ENCODE data around the gene PHF24.

PHF24 gene

DNA sequence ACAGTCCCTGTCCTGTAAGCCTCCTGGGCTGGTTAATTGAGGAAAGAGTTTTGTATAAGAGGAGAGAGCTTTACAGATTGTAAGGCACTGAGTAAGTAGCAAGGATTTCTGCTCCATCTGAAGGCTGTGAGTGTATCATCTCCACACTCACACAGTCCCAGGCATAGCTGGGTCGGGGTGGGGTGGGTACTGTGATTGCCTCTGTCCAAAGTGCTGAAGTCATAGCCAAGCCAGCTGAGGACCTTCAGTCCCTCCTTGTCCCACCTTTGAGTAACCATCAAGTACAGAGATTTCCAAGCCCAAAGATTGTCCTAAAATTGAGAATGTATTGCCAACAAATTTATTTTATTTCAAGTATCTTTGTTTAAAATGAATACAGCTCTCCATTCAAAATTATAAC is 26.0 kb downstream of the PHF24 start:
- DNase-seq: no peak

DNA sequence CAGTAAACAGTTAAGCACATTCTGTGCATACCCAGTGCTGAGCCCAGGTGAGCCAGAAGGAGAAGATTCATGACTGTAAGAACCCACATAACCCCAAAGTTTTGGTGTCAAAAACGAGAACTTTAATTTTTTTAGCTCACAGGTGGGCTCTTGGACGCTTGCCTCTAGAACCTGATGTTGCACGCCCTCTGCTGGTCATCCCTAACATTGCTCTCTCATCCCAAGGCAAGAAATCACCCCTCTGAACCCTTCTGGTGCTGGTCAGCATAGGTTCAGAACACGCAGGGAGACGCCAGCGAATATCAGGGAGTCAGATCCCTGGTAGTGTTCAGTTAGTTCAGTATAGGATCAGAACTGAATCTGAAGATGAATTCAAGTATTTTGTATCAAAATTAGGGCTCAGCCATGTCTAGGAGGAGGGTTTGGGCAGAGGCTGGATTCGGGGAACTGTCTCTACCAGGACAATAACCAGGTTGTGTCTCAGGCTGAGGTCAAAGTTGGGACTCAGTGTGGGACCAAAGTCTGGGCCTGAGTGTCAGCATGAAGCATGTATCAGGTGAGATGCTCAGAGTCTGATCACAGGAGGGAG is 27.3 kb downstream of the PHF24 start:
- peak; percentile 52 for DNase-seq

DNA sequence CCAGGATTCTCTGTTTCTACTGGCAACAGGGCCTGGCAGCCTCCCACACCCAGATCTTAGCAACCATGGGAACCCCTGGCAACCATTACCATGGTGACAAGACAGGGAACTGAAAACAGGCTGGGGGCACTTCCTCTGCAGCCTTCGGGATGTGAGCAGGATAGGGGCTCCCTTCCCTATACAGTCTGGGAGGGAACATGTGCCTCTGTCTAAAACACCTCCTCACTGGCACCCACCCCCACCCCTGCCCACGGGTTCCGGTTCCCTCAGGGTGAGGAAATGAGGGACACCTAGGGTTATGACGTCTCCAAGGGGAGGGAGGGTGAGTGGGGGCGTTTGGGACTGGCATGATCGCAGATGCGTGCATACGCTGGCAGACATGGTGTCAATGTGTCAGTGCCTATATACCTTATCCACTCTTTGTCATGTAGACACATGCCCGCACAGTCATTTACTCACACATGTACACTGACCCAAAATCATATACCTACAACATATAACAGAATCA is 28.5 kb downstream of the PHF24 start:
- DNase-seq: peak; percentile 55

DNA sequence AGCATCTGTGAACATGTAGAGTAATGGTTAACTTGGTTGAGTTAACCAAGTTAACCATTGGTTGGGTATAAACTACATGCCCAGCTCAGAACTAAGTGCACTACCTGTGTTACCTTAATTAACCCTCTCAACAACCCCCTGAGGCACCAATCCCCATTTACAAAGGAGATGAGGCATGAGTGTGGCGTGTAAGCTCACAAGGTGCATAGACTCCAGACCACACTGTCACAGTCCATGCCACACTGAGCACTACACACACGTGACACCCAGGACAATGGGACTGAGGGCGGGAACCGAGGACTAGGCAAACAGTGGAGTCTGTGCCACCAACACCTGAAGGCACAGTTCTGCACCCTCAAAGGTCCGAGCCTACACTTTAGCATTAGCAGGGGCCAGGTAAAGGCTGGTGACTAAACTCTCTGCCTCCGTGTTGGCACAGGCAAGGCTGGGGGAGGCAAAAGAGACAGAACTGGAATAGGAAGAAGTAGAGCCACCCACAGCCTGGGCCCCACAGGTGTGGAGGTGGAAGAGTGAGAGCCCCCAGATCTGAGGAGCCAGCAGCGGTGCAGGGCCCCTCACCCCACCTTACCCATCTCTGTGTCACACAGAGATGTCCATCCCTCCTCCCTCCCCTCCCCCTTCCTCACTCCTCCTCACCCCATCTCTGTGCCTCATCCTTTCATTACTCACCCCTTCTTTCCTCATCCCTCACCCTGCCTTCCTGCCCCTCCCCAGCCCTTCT is 29.2 kb downstream of the PHF24 start:
- no peak for DNase-seq

DNA sequence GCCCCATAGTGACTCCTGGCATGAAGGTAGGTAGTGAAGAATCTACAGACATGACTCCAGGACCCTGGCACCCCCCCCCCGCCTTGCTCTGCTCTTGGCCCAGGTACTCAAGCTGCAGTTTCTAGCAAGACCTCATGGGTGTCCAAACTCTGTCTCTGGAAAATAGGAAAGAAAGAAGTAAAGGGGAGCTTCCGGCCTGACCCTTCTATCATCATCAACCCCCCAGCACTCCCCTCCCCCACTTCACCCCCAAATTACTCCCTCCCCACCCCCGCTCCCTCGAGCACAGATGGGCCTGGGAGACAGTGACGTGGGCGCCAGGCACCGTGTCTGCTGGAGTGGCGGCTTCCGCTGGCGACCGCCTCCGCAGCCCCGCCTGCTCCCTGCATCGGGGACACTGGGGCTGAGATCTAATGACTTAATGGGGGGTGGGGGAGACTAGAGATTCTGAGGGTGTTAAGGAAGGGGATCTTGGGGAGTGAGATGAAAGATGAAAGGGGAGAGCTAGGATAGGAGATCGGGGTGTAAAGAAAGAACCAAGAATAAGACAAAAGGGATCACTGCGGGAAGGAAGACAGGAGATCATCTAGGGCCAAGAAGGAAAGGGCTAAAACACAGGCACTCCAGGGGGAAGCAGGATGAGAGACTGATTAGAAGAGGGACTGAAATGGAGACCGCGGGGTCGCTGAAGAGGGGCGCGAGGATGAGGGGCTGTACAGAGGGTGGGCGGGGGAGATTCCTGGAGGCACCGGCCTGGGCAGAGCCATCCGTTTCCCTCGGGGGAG is 30.3 kb downstream of the PHF24 start:
- DNase-seq: peak; percentile 35

DNA sequence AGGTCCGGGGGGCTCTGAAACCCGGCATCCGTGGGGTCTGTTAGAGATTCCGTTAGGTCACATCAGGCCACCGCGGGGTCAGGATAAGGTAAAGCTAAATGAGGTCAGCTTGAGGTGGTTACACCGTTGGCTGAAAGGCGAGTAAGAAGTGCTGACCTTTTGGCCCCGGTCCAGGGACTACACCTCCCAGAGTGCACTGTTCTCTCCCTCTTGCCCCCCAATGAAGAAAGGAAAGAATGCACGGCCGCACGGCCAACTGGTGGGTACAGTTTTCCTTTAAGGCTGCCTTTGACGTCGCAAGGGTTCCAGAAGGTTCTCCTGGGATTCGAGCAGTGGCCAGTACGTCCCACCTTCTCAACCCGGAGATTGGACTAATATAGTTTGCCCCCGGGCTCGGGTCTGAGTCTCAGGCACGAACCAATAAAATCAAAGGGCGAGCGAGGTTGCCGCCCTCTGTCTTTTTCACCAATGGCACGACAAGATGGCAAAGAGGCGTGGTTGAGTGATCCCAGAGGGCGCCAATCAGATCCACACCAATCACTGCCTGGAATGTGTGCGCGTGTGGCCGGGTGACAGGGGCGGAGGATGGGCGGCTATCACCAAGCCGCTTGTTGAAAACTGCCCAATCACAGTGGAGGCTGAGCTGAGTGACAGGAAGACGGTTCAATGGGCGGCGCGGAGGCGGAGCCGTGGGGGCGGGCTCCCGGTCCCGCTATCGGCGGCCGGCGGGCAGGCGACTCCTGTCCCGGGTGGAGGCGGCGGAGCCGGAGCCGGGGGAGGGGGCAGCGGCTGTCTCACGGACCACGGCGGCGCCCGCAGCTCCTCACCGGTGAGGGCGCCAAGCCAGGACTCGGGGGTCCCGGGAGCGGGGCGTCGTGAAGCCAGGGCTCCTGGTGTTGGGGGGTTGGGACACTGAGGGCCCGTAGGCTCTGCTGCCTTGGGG is 31.2 kb downstream of the PHF24 start, which contains the start of gene DNAJB5:
DNAJB5 (plus strand) TSS at position 743 of the 943 bp plus-strand sequence. CDS start 886 bp downstream, outside the sequence.
- DNase-seq: peak; percentile 94

DNA sequence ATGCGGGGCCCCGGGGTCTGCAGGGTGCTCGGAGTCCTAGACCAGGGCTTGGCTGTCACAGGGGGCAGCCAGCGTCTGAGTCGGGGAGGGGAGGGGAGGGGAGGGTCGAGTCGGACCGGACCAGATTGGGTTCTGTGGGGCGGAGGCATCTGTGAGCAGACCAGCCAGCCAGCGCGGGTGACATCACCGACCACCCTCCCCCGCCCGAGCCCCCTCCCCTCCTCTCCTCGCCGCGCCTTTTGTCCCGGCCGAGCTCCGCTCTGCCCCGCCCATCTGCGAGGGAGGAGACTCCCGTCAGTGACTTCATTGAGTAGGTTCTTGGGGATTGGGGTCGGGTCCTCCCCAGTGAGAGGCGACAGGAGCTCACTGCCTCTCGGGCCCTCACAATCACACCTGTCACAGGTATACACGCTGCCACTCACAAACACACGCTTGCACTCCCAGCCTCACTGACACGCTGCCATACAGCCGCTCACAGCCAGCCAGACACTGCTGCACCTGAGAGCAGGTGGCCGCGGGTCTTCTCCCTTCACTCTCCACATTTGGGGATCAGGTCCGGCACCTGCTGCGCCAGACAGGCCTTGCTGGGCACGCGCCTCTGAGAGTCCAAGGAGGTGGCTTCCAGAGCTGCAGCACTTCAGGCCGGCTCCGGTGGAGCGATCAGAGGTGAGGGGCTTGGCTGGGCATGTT is 32.0 kb downstream of the PHF24 start:
- DNase-seq: peak; percentile 41

DNA sequence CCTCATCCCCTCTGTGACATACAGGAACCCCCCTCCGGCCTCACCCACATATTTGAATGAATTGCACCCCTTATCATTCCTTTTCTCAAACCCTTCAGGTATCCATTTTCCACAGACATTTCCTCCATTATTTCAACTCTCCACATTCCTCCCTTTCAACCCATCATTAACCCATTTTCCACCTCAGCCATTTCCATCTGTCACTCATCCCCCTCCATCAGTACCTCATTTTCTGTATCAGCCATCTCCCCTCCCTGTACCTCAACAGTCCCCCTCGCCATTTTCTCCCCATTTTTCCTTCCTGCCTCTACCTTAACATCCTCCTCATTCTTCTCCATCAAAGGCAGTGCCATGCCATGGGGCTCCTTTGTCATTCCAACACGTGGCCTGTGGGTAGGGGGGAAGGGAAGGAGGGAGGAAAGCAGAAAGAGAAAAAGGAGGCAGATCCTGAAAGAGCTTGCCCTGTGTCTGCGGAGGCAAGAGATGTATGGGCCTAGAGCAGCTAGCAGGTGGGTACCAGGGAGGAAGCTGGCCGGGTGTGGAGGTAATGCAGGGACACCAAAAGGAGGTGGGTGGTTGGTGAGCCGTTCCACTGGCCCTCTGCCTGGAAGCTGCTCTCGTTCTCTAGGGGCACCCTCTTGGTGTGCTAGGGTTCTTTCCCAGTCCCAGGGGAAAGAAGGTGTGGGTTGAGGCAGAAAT is 33.0 kb downstream of the PHF24 start:
- DNase-seq: no peak

DNA sequence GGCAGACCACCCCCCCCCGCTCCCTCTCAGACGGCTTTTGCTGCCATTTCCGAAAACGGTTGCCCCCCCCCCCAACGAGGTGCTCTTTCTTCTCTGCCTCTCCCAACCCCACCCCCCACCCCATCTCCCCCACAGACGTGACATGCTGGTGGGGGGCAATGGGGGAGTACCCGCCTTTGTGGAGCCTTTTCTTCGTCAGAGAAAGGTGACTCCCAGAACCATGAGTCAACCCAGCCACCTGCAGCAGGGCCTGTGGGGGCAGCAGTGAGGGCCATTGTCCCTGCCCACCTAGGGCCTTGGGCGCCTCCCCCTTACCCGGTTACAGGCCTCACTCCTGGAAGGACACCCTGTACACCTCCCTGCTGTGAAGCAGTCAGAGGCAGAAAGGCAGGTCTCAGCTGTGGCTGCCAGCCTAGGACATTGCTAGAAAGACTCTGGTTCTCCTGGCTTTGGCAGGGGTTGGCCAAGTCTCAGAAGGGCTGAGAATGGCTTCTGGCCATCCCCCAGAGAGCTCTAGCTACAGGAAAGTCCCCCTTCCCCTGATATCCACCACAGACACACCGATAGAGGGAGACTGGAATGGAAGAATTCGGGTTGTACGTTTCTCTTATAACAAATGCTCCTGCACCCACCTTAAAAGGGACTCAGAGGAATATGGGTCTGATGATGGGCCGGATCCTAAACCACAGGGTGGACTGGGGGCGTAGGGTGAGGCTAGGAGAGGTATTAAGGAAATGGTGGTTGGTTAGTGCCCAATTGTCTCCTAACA is 33.7 kb downstream of the PHF24 start:
- no peak for DNase-seq

DNA sequence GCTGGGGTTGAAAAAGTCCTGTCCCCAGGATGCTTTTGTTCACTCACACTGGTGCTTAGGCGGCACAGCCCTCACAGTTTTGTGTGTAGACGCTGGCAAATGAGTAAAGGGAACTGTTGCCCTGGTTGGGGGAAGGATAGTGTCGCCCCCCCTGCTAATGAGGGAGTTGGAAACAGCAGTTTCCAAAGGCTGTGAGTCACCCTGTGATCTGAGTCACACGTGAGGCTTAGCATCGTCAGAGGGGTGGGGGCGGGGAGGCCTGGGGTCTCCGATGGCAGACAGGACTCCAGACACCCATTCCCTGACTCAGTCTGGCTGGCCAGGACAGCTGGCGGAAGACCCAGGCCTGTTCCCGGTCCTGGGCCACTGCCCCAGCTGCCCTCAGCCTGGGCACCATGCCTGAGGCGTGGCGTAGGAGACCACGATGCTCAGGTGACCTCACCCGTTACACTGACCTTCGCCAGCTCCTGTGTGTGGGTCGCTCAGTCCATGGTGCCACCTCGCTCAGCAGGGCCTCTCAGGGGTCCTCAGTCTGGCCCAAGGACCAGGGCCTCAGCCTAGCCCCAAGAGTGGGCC is 34.4 kb downstream of the PHF24 start:
- no peak for DNase-seq

DNA sequence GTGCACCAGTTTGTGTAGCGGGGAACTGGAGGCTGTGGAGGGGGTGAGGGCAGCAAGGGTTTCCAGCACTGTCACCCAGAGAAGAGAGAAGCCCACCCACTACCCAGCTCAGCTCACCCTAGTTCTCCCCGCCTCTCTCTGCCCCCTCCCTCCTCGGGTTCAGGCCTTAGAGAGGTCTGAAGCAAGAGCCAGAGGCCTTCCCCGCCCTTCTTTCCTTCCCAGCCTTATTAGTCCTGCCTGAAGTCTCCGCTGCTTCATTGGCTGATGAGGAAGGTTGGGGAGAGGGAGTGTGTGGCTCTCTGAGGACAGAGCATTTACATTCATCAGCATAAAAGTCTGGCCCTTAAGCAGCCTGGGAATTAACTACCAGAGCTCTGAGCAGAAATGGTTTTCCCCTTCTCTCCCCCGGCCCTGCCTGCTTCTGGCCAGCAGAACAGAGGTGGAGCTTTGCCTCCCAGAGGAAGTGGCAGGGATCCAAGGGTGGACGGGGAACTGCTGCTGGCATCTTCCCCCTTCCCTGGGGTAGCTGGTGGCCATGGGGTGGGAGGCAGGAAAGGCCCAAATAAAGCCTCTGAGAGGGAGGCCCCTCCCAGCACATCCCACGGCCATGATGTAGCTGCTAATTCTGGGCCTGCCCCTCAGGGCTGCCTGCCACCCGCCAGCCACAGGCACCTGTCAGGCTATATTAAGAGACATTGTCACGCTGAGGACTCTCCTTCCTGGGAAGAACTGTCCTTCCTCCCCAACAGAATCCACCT is 35.6 kb downstream of the PHF24 start:
- DNase-seq: no peak

DNA sequence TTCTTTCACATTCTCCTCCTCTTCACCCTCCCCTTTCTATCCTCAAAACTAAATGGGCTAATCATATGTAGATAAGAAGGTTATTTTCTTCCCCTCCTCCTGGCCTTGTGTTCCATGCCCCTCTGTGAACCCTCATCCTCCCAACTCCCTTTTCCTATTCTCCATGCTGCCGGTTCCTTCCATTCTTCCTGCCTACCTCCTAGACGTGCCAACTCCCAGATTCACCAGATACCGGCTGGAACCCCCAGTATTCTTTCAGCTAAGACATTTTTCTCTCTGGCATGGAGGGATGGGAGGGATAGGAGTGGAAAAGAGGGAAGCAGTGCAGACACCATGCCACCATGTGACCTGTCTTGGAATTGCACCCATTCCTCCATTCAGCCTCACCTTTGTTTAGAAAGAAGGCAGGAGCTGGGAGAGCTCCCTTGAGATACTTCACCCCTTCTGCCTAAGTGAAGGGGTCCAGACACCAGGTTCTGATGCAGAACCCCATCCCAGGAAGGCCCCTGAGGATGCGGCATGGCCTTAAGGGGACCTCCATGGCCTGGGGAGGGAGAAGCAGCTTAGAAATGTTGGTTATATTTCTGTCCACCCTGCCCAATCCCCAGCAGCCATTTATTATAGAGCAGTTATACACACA is 36.3 kb downstream of the PHF24 start:
- no peak for DNase-seq

DNA sequence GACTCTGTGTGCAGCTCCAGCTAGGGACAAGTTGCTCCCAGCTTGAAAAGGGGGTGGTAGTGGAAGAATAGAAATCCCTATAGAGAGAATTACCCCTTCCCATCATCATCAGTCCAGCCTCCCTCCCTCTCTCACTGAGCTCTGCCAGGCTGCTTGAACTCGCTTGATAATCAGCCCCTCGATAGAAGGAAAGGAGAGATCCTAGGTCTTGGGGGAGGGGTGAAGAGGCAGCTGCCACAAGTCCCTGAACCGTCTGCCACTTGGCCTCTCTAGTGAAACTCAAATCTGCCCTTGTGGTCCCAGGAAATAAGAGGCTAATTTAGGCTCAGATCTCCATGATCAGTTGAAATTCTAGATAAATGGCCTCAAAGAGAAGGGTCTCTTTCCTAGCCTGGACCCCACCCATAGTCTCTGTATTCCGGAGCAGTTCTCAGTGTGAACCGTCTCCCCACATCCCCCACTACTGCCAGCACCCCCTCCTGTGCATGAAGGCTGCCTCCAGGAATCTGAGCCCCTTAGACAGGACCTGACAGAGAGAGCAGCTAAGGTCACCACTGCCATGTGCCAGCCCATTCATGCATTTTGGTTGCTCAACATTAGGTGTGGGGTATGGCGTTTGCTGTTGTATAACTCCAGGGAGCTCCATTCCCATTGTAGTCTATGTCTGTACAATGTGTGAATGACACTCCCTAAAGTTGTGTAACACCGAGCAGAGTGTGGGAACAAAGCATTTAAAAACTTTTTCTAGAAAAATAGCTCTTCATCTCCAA is 37.0 kb downstream of the PHF24 start:
- no peak for DNase-seq

DNA sequence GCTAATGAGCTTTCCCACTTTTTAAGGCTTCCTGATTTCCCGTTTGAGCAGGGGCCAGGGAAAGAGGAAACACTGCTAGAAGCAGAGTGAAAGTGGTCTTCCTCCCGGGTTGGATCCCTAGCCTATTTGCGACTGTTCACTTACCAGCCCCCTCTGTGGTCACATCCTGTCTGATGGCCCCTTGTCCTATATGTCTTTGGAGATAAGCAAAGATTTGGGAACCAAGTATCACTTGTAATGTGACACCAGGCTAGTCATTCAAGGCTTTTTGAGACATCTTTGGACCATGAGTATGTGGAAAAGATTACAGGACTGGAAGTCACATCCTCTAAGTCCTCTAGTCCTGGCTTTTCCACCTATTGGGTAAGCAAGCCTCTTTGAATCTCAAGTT is 37.6 kb downstream of the PHF24 start:
- DNase-seq: no peak

DNA sequence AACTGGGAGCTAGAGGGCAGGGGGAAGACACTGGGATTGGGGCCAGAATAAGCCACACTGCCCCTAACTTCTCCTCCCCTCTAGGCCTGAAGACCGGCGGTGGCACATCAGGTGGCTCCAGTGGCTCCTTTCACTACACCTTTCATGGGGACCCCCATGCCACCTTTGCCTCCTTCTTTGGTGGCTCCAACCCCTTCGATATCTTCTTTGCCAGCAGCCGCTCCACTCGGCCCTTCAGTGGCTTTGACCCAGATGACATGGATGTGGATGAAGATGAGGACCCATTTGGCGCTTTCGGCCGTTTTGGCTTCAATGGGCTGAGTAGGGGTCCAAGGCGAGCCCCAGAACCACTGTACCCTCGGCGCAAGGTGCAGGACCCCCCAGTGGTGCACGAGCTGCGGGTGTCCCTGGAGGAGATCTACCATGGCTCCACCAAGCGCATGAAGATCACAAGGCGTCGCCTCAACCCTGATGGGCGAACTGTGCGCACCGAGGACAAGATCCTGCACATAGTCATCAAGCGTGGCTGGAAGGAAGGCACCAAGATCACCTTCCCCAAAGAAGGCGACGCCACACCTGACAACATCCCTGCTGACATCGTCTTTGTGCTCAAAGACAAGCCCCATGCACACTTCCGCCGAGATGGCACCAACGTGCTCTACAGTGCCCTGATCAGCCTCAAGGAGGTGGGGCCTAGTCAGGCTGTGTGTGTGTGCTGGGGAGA is 38.3 kb downstream of the PHF24 start:
- DNase-seq: no peak

DNA sequence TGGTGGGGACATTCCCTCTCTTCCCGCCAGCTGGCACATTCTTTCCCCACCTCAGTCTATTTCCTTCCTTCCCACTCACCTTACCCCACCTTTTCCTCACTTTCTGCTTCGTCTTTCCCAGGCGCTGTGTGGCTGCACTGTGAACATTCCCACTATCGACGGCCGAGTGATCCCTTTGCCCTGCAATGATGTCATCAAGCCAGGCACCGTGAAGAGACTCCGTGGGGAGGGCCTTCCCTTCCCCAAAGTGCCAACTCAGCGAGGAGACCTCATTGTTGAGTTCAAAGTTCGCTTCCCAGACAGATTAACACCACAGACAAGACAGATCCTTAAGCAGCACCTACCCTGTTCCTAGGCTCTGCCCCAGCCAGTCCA is 38.8 kb downstream of the PHF24 start:
- DNase-seq: no peak

DNA sequence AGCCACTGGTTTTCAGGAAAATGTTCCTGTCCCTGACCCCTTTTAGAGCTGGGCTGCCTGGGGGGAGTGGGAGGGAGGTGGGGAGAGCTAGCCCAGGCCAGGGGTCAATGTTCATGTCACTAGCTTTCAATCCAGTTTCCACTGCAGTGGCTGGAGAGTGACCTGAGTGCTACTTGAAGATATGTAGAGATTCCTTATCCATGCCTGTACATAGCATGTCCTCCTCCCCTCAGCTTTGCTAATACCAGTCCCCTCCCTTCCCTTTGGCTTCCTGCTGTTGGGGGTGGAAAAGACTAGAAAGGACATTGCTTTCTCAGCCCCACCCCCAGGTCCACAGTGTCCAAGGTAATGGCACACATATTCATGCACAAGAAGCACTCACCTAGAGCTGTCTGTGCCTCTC is 39.3 kb downstream of the PHF24 start:
- DNase-seq: no peak
